ENCODE data around the gene NUDT6. TPM values are rescaled to one million over a fixed set of nuclear protein-coding genes. Genes with fewer than 3 reads are reported as not detected.
"Not testable (repeated sequence)": the region's sequence is repeated elsewhere in the genome, so short reads cannot be mapped to it uniquely, and the experiment has no call there.

The NUDT6 gene
- polyA plus RNA-seq, 1 experiment: 5.9 TPM

DNA sequence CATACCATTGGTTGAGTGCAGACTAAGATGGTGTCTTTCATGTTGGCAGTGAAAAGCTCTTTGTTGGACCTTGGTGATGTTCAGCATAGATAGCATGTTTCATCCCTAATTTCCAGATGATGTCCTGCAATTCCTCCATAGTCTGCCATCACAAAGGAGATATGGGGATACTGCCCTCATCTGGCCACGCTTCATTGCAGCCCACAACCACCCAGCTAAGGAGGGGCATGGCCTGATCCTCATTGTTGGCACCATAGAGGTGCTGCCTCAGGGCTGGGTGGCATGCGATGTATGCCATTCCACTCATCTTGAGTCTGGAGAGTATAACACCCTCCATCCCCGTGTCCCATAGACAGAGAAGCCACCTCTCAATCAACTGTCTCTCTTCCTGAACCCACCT is 31.5 kb upstream of the NUDT6 start:
- POLR2A ChIA-PET: interaction anchor here (0.6 kb wide), 1 partner anchor 319 kb away, joined by 3 read pairs; no protein-coding TSS in a partner anchor
- Histone ChIP-seq H3K9me3 (ENCODE audit: control insufficient read depth, insufficient read depth, low read length) (no peaks in the 10 kb centered on the region), H3K27ac (ENCODE audit: low read depth, low read length) (no peak overlapping the region), H3K4me3 (ENCODE audit: low read depth, low read length) (no peak overlapping the region), H3K27me3 (ENCODE audit: control insufficient read depth, insufficient read depth, low read length) (no peaks in the 10 kb centered on the region)
- CTCF ChIA-PET: no interaction called here
- DNase-seq (ENCODE audit: low read depth, low spot score): no peak
- TF ChIP-seq, protein P1, sequence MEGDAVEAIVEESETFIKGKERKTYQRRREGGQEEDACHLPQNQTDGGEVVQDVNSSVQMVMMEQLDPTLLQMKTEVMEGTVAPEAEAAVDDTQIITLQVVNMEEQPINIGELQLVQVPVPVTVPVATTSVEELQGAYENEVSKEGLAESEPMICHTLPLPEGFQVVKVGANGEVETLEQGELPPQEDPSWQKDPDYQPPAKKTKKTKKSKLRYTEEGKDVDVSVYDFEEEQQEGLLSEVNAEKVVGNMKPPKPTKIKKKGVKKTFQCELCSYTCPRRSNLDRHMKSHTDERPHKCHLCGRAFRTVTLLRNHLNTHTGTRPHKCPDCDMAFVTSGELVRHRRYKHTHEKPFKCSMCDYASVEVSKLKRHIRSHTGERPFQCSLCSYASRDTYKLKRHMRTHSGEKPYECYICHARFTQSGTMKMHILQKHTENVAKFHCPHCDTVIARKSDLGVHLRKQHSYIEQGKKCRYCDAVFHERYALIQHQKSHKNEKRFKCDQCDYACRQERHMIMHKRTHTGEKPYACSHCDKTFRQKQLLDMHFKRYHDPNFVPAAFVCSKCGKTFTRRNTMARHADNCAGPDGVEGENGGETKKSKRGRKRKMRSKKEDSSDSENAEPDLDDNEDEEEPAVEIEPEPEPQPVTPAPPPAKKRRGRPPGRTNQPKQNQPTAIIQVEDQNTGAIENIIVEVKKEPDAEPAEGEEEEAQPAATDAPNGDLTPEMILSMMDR (IDR thresholded peaks at IDR 0.05; ENCODE audit: low read depth, low read length): no peak

- no peak for DNase-seq (ENCODE audit: low read depth, low spot score)
These were observed 29.6 kb upstream of the NUDT6 start for GRCh38 chr4:122952028-122952427.

DNA sequence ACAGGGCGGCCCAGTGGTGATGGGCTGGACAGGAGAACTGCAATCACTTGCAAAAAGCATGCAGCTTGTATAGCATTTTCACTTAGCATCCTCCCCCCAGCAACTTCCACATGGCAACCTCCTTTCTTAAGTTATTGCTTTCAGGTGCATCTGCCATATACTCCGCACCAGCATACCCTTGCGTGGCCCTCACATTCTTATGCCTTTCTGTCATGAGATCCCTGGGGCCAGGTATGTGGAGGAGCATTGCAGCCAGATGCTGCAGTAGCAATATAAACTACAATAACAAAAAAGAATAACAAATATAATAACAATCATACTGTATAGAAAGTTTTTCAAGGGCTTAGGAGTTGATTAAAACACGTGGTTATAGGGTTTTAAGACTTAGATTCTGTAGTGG is 26.3 kb upstream of the NUDT6 start:
- TF ChIP-seq, protein P1 (IDR thresholded peaks at IDR 0.05; ENCODE audit: low read depth, low read length): no peak
- Histone ChIP-seq H3K4me3 (ENCODE audit: low read depth, low read length) (no peak overlapping the region), H3K27me3 (ENCODE audit: control insufficient read depth, insufficient read depth, low read length) (no peaks in the 10 kb centered on the region), H3K27ac (ENCODE audit: low read depth, low read length) (no peak overlapping the region), H3K9me3 (ENCODE audit: control insufficient read depth, insufficient read depth, low read length) (peaks cover 4% of the 10 kb centered on the region)
- no peak for DNase-seq (ENCODE audit: low read depth, low spot score)
- POLR2A ChIA-PET: no interaction called here
- CTCF ChIA-PET: no interaction called here

More at GRCh38 chr4:122952028-122952427, 29.6 kb upstream of the NUDT6 start:
- TF ChIP-seq, protein P1 (IDR thresholded peaks at IDR 0.05; ENCODE audit: low read depth, low read length): no peak
- POLR2A ChIA-PET: no interaction called here
- H3K27me3 ChIP-seq (ENCODE audit: control insufficient read depth, insufficient read depth, low read length): no peaks in the 10 kb centered on the region
- H3K27ac ChIP-seq (ENCODE audit: low read depth, low read length): no peak overlapping the region
- no peak overlapping the region for H3K4me3 ChIP-seq (ENCODE audit: low read depth, low read length)
- no peaks in the 10 kb centered on the region for H3K9me3 ChIP-seq (ENCODE audit: control insufficient read depth, insufficient read depth, low read length)
- CTCF ChIA-PET: no interaction called here

- ChIA-PET POLR2A (no interaction called here), CTCF (no interaction called here)
- H3K4me3 ChIP-seq (ENCODE audit: low read depth, low read length): no peak overlapping the region
- H3K27me3 ChIP-seq (ENCODE audit: control insufficient read depth, insufficient read depth, low read length): no peaks in the 10 kb centered on the region
- no peak for DNase-seq (ENCODE audit: low read depth, low spot score)
- peaks cover 4% of the 10 kb centered on the region for H3K9me3 ChIP-seq (ENCODE audit: control insufficient read depth, insufficient read depth, low read length)
- H3K27ac ChIP-seq (ENCODE audit: low read depth, low read length): no peak overlapping the region
- TF ChIP-seq, protein P1 (IDR thresholded peaks at IDR 0.05; ENCODE audit: low read depth, low read length): no peak
These were observed 23.7 kb upstream of the NUDT6 start for GRCh38 chr4:122946142-122946541.

DNA sequence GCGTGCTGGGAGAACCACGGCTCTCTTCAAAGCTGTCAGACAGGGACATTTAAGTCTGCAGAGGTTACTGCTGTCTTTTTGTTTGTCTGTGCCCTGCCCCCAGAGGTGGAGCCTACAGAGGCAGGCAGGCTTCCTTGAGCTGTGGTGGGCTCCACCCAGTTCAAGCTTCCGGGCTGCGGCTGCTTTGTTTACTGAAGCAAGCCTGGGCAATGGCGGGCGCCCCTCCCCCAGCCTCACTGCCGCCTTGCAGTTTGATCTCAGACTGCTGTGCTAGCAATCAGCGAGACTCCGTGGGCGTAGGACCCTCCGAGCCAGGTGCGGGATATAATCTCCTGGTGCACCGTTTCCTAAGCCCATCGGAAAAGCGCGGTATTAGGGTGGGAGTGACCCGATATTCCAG is 22.7 kb upstream of the NUDT6 start:
- H3K9me3 ChIP-seq (ENCODE audit: control insufficient read depth, insufficient read depth, low read length); H3K4me3 ChIP-seq (ENCODE audit: low read depth, low read length); POLR2A ChIA-PET; CTCF ChIA-PET; DNase-seq (ENCODE audit: low read depth, low spot score); H3K27ac ChIP-seq (ENCODE audit: low read depth, low read length); H3K27me3 ChIP-seq (ENCODE audit: control insufficient read depth, insufficient read depth, low read length): not testable (repeated sequence)

DNA sequence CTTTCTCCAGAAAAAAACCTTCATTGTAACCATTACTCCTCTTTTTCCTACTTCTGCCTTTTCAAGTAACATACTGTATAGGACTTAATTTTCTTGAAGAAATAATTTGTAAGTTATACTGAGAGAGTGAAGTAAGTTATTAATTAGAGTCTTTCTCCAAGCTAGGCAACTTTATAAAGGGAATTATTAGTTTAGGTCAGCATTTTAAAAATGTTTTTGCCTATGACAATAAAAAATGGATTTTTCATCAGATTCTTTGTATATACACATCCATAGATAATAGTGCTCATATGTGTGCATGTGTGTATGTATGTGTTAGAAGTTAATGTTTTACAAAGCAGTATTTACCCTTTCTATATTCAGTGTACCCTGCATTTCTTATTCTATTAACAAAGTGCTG is 10.4 kb upstream of the NUDT6 start:
- CTCF ChIA-PET: interaction anchor here (0.7 to 5.1 kb wide), 7 partner anchors 12 to 369 kb away, joined by 3 to 33 read pairs (median 5); partner anchors contain the start of gene BBS12
- POLR2A ChIA-PET: no interaction called here
- no peak for DNase-seq (ENCODE audit: low read depth, low spot score)

More for the DNA sequence above, 10.4 kb upstream of the NUDT6 start:
- no peak overlapping the region for H3K27ac ChIP-seq (ENCODE audit: low read depth, low read length)
- TF ChIP-seq, protein P1 (IDR thresholded peaks at IDR 0.05; ENCODE audit: low read depth, low read length): no peak
- no peaks in the 10 kb centered on the region for H3K9me3 ChIP-seq (ENCODE audit: control insufficient read depth, insufficient read depth, low read length)
- H3K4me3 ChIP-seq (ENCODE audit: low read depth, low read length): no peak overlapping the region
- H3K27me3 ChIP-seq (ENCODE audit: control insufficient read depth, insufficient read depth, low read length): no peaks in the 10 kb centered on the region
